SH-SY5Y (cell line): ENCODE measurements around the gene SRM.

Experiments
- GATA2 ChIP-seq: IDR thresholded peaks from 2 replicates; pipeline ENCODE4 v1.6.1; 2011; ENCODE audit warnings: mild to moderate bottlenecking, low read depth, low read length
- GATA3 ChIP-seq: IDR thresholded peaks from 2 replicates; pipeline ENCODE4 v1.6.1; 2011; ENCODE audit warnings: low read depth, mild to moderate bottlenecking, low read length, moderate library complexity

- TF ChIP-seq GATA2 (no peak), GATA3 (no peak)
Measured at GRCh38 chr1:11057477-11057876, 2.3 kb downstream of the SRM start.
